ENCODE results near the gene ALDH8A1. TPM values are rescaled to one million over a fixed set of nuclear protein-coding genes. Genes with fewer than 3 reads are reported as not detected.
A peak's percentile ranks its signal among the peaks of the same experiment; 100 is the strongest.

The ALDH8A1 gene
- total RNA-seq, 2 donors from 2014 or later: 0.35 TPM; not detected in 1

DNA sequence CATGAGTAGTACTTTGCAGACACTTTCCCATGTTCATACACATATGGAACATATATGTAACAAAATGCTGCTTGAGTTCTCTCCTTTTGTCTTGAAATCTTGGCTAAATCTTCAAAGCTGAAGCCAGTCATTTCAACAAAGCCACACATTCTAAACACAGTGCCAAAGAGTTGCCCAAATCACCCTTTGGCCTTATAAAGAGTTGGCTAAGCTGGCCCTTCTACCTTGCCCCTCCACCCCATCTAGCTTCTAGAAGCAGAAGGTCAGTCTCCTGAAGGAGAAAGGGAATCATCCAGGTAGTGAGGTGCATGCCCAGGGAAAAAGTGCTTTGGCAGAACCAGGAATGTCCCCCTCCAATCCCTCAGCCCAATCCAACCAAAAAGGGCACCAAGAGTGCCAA, 58.3 kb downstream of the ALDH8A1 start:
- H3K4me3 ChIP-seq: no peak overlapping the region
- H3K27ac ChIP-seq: no peak overlapping the region
- DNase-seq (ENCODE audit: low spot score): no peak
- TF ChIP-seq, protein P1, sequence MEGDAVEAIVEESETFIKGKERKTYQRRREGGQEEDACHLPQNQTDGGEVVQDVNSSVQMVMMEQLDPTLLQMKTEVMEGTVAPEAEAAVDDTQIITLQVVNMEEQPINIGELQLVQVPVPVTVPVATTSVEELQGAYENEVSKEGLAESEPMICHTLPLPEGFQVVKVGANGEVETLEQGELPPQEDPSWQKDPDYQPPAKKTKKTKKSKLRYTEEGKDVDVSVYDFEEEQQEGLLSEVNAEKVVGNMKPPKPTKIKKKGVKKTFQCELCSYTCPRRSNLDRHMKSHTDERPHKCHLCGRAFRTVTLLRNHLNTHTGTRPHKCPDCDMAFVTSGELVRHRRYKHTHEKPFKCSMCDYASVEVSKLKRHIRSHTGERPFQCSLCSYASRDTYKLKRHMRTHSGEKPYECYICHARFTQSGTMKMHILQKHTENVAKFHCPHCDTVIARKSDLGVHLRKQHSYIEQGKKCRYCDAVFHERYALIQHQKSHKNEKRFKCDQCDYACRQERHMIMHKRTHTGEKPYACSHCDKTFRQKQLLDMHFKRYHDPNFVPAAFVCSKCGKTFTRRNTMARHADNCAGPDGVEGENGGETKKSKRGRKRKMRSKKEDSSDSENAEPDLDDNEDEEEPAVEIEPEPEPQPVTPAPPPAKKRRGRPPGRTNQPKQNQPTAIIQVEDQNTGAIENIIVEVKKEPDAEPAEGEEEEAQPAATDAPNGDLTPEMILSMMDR (IDR thresholded peaks at IDR 0.05): no peak
- no peaks in the 10 kb centered on the region for H3K36me3 ChIP-seq
- peaks cover 0 to 8% of the 10 kb centered on the region in 2 donors for H3K9me3 ChIP-seq
- H3K4me1 ChIP-seq: no peaks in the 10 kb centered on the region
- H3K27me3 ChIP-seq: no peaks in the 10 kb centered on the region

DNA sequence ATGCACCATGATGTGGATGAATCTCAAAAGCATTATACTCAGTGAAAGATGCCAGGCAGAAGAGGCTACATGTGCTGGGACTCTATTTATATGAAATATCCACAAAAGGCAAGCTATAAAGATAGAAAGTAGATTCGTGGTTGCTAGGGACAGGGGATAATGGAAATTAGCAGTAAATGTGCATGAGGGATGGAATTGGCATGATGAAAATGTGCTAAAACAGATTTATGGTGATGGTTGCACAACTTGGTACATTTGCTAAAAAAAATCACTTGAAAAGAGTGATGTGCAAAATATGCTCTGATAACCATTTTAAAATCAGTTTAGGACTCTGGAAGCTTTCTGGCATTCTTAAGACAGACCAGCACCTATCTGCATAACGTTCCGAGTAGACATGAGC, 61.6 kb downstream of the ALDH8A1 start:
- H3K9me3 ChIP-seq: peaks cover 0 to 8% of the 10 kb centered on the region in 2 donors
- no peak for DNase-seq (ENCODE audit: low spot score)
- H3K27ac ChIP-seq: no peak overlapping the region
- H3K27me3 ChIP-seq: no peaks in the 10 kb centered on the region
- H3K4me3 ChIP-seq: no peak overlapping the region
- H3K36me3 ChIP-seq: no peaks in the 10 kb centered on the region
- TF ChIP-seq, protein P1 (IDR thresholded peaks at IDR 0.05): no peak
- H3K4me1 ChIP-seq: no peaks in the 10 kb centered on the region

DNA sequence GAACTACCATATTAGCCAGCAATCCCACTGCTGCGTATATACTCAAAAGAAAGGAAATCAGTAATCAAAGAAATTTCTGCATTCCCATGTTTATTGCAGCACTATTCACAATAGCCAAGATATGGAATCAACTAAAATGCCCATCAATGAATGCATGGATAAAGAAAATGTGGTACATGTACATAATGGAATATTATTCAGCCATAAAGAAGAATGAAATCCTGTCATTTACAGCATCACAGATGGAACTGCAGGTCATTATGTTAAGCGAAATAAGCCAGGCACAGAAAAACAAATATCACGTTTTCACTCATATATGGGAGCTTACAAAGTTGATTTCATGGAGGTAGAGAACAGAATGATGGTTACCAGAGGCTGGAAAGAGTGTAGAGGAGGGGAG, 65.1 kb downstream of the ALDH8A1 start:
- Histone ChIP-seq H3K27ac (no peak overlapping the region), H3K36me3 (no peaks in the 10 kb centered on the region), H3K27me3 (no peaks in the 10 kb centered on the region), H3K4me3 (no peak overlapping the region), H3K9me3 (no peaks in the 10 kb centered on the region), H3K4me1 (no peaks in the 10 kb centered on the region)
- no peak for DNase-seq (ENCODE audit: low spot score)
- TF ChIP-seq, protein P1 (IDR thresholded peaks at IDR 0.05): no peak

DNA sequence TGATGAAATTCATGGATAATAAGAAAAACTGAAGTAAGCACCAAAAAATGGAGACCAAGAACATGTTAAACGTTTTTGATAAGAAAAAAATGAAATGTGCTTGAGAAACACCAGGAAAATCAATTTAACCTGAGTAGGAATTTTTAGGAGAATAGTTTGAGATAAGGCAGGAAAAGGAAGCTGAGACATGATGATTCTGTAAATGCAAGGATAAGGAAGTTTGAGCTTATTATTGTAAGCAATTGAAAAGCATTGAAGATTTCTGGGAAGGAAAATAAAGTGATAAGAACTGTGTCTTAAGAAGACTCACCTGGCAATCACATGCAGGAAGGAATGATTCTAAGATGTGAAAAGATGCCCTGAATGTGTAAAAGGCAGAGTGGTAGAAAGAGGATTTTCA, 66.6 kb downstream of the ALDH8A1 start:
- H3K27me3 ChIP-seq: no peaks in the 10 kb centered on the region
- no peak overlapping the region for H3K4me3 ChIP-seq
- no peaks in the 10 kb centered on the region for H3K36me3 ChIP-seq
- no peaks in the 10 kb centered on the region for H3K4me1 ChIP-seq
- TF ChIP-seq, protein P1 (IDR thresholded peaks at IDR 0.05): no peak
- no peak for DNase-seq (ENCODE audit: low spot score)
- no peak overlapping the region for H3K27ac ChIP-seq
- no peaks in the 10 kb centered on the region for H3K9me3 ChIP-seq

DNA sequence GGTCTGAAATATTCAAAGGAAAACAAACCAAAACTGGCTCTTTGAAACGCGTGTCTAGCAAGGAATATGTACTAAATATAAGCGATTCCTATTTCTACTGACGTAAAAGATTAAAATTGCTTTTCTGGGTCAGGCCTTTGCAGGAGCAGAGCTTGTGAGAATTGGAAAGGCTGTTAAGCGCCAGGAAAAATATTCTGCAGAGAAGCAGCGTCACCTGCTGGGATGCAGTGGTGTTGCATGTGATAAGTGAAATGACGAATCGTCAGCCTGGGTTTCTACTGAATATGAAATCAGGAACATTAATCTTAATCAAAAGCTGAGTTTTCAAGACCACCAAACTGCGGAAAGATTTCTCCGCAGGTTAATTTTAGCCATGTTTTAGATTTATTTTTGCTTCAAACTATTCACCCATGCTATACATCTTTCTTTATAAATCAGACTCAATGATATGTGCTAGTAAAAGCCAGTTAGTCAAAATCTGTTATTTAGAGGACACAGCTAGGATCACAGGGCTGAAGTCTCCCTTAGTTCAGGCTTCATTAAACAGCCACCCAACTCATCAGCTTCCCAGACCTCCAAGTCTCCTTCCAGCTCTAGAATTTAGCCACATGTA, 67.4 kb downstream of the ALDH8A1 start:
- Histone ChIP-seq H3K27me3 (no peaks in the 10 kb centered on the region), H3K9me3 (no peaks in the 10 kb centered on the region), H3K4me1 (no peaks in the 10 kb centered on the region), H3K36me3 (no peaks in the 10 kb centered on the region), H3K27ac (no peak overlapping the region), H3K4me3 (no peak overlapping the region)
- DNase-seq (ENCODE audit: low spot score): peak; percentile 85
- TF ChIP-seq, protein P1 (IDR thresholded peaks at IDR 0.05): peak; percentile 85 to 92
